ENCODE data around the gene BDP1. TPM values are rescaled to one million over a fixed set of nuclear protein-coding genes. Genes with fewer than 3 reads are reported as not detected.

Gene BDP1
- total RNA-seq, 1 experiment from 2014 or later, result 18.4 TPM

DNA sequence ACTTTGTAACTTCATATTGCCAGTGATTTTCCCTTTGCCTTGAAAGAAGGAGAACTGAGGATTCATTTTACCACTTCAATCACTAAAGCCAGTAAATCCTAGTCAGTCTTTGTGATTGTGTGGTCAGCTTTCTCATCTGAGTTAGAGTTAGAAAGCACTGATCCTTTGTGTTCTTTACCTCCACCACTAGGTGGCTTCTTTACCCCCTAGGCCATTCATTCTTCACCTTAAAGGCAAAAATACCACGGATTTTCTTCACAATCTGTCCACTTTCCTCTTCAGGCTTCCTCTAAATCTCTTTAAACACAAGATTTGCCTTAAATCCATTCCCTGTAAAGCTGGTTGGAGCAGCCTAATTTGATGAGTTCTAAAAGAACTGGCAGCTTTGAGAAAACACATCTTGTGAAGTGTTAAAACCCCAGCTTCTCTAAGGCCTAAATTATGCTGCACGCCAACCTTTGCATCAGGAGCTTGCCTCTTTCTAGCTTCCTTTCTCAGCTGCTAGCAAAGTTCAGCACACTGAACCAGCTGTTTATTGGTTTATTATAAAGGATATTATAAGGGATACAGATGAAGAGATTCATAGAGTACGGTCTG lies 20.4 kb downstream of the BDP1 start:
- Histone ChIP-seq H3K9me3 (ENCODE audit: low read length) (no peaks in the 10 kb centered on the region), H3K9ac (ENCODE audit: low read length) (no peak overlapping the region), H3K4me1 (ENCODE audit: insufficient read depth, low read length) (peaks cover 5% of the 10 kb centered on the region; the same call in 1 of the 2 replicates), H3K4me2 (ENCODE audit: low read length) (no peak overlapping the region), H3K4me3 (ENCODE audit: low read length) (no peak overlapping the region), H3F3A (ENCODE audit: low read length, unreplicated experiment) (no peaks in the 10 kb centered on the region), H3K79me2 (ENCODE audit: low read length) (no peaks in the 10 kb centered on the region), H4K20me1 (ENCODE audit: low read length) (no peaks in the 10 kb centered on the region), H3K9me2 (replicated peaks; ENCODE audit: low read length) (no peaks in the 10 kb centered on the region), H3K27ac (ENCODE audit: low read length) (no peak overlapping the region), H3K36me3 (ENCODE audit: low read depth, low read length) (peaks cover 16% of the 10 kb centered on the region), H3K27me3 (ENCODE audit: low read length) (no peaks in the 10 kb centered on the region), H2AFZ (ENCODE audit: low read length) (no peak overlapping the region)
- intact Hi-C loops (cut with micrococcal nuclease), result loop anchor here (5.0 kb wide), 1 partner anchor 281 kb away; no protein-coding TSS in a partner anchor
- no peak for TF ChIP-seq EZH2phosphoT487 (IDR thresholded peaks at IDR 0.05; ENCODE audit: borderline replicate concordance, low read length)
- TF ChIP-seq EZH2 (IDR thresholded peaks at IDR 0.05; ENCODE audit: low read length, unreplicated experiment), result no peak
- TF ChIP-seq, protein P1, sequence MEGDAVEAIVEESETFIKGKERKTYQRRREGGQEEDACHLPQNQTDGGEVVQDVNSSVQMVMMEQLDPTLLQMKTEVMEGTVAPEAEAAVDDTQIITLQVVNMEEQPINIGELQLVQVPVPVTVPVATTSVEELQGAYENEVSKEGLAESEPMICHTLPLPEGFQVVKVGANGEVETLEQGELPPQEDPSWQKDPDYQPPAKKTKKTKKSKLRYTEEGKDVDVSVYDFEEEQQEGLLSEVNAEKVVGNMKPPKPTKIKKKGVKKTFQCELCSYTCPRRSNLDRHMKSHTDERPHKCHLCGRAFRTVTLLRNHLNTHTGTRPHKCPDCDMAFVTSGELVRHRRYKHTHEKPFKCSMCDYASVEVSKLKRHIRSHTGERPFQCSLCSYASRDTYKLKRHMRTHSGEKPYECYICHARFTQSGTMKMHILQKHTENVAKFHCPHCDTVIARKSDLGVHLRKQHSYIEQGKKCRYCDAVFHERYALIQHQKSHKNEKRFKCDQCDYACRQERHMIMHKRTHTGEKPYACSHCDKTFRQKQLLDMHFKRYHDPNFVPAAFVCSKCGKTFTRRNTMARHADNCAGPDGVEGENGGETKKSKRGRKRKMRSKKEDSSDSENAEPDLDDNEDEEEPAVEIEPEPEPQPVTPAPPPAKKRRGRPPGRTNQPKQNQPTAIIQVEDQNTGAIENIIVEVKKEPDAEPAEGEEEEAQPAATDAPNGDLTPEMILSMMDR (conservative IDR thresholded peaks at IDR 0.05; ENCODE audit: low read depth, low read length), result peak; percentile 69
- ChIA-PET CTCF (no interaction called here), POLR2A (ENCODE audit: unreplicated experiment) (no interaction called here)
- no TSS peak for BruUV-seq (replicated peaks)
- ATAC-seq (peak; percentile 73), DNase-seq (peak; percentile 37)

DNA sequence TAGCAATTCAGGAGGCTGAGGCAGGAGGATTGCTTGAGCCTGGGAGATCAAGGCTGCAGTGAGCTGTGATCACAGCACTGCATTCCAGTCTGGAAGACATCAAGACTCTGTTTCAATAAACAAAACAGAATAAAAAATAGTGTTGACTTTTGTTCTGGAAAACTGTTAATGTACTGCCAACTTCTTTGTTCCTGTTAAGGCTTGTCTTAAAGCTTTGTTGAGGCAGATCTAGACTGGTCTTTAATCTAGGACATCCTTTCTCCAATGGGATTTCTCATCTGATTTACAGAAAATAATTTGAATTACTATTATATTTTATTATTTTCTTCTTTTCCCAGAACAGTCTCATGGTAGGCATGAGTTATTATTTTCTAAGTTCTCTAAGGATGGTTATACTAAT lies 26.0 kb downstream of the BDP1 start:
- ChIA-PET CTCF (no interaction called here), POLR2A (ENCODE audit: unreplicated experiment) (no interaction called here)
- intact Hi-C loops (cut with micrococcal nuclease), result no loop called here
- H3K79me2 ChIP-seq (ENCODE audit: low read length), result peaks cover 12% of the 10 kb centered on the region; the same call in 1 of the 2 replicates
- H3K9me3 ChIP-seq (ENCODE audit: low read length), result no peaks in the 10 kb centered on the region
- ATAC-seq (no peak), DNase-seq (no peak)
- H3K36me3 ChIP-seq (ENCODE audit: low read depth, low read length), result peaks cover 12% of the 10 kb centered on the region
- no peaks in the 10 kb centered on the region for H3K9me2 ChIP-seq (replicated peaks; ENCODE audit: low read length)
- no peak overlapping the region for H2AFZ ChIP-seq (ENCODE audit: low read length)
- no TSS peak for BruUV-seq (replicated peaks)
- TF ChIP-seq EZH2phosphoT487 (IDR thresholded peaks at IDR 0.05; ENCODE audit: borderline replicate concordance, low read length) (no peak), EZH2 (IDR thresholded peaks at IDR 0.05; ENCODE audit: low read length, unreplicated experiment) (no peak)
- TF ChIP-seq, protein P1 (conservative IDR thresholded peaks at IDR 0.05; ENCODE audit: low read depth, low read length), result no peak
- H3F3A ChIP-seq (ENCODE audit: low read length, unreplicated experiment), result no peaks in the 10 kb centered on the region
- H3K4me3 ChIP-seq (ENCODE audit: low read length), result no peak overlapping the region
- H3K27ac ChIP-seq (ENCODE audit: low read length), result no peak overlapping the region
- H3K9ac ChIP-seq (ENCODE audit: low read length), result no peak overlapping the region
- no peaks in the 10 kb centered on the region for H3K27me3 ChIP-seq (ENCODE audit: low read length)
- no peak overlapping the region for H3K4me2 ChIP-seq (ENCODE audit: low read length)
- peaks cover 27% of the 10 kb centered on the region for H3K4me1 ChIP-seq (ENCODE audit: insufficient read depth, low read length)
- peaks cover 12% of the 10 kb centered on the region for H4K20me1 ChIP-seq (ENCODE audit: low read length)

DNA sequence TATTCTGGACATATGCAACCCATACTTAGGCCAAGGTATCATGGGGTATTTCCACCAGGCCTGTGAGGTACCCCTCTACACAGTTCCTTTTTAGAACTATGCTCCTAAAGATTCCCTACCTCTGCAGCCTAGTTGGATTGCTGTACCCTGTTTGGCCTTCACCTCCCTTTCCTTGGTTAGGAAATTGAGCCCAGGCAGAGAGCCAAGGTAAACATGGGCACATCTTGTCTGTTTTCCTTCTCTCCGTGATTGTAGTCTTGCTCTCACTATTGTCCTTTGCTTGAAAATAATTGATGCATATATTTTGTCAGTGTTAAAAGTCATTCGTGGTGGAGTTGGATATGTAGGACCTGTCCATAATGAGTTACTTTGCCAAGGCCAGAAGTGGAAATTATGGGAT lies 26.7 kb downstream of the BDP1 start:
- no peak overlapping the region for H3K4me3 ChIP-seq (ENCODE audit: low read length)
- H3K27ac ChIP-seq (ENCODE audit: low read length), result no peak overlapping the region
- POLR2A ChIA-PET (ENCODE audit: unreplicated experiment), result no interaction called here

More for the DNA sequence above, 26.7 kb downstream of the BDP1 start:
- Histone ChIP-seq H3F3A (ENCODE audit: low read length, unreplicated experiment) (no peaks in the 10 kb centered on the region), H3K27me3 (ENCODE audit: low read length) (no peaks in the 10 kb centered on the region), H3K9me3 (ENCODE audit: low read length) (no peaks in the 10 kb centered on the region), H3K4me1 (ENCODE audit: insufficient read depth, low read length) (peaks cover 27% of the 10 kb centered on the region), H3K9ac (ENCODE audit: low read length) (no peak overlapping the region), H3K4me2 (ENCODE audit: low read length) (peak overlapping the region; percentile 47), H3K9me2 (replicated peaks; ENCODE audit: low read length) (no peaks in the 10 kb centered on the region), H3K79me2 (ENCODE audit: low read length) (peaks cover 12% of the 10 kb centered on the region; the same call in 1 of the 2 replicates), H3K36me3 (ENCODE audit: low read depth, low read length) (peaks cover 12% of the 10 kb centered on the region), H4K20me1 (ENCODE audit: low read length) (peaks cover 12% of the 10 kb centered on the region), H2AFZ (ENCODE audit: low read length) (no peak overlapping the region)
- peak; percentile 64 for DNase-seq
- intact Hi-C loops (cut with micrococcal nuclease), result no loop called here
- BruUV-seq (replicated peaks), result no TSS peak
- CTCF ChIA-PET, result no interaction called here
- no peak for TF ChIP-seq EZH2 (IDR thresholded peaks at IDR 0.05; ENCODE audit: low read length, unreplicated experiment)
- TF ChIP-seq, protein P1 (conservative IDR thresholded peaks at IDR 0.05; ENCODE audit: low read depth, low read length), result no peak
- no peak for TF ChIP-seq EZH2phosphoT487 (IDR thresholded peaks at IDR 0.05; ENCODE audit: borderline replicate concordance, low read length)
- peak; percentile 71 for ATAC-seq
